ENCODE measurements around the gene SMG7. TPM values are rescaled to one million over a fixed set of nuclear protein-coding genes. Genes with fewer than 3 reads are reported as not detected.

The SMG7 gene
- total RNA-seq, 4 donors from 2014 or later: 27.7 to 34.7 (median 32.7) TPM

DNA sequence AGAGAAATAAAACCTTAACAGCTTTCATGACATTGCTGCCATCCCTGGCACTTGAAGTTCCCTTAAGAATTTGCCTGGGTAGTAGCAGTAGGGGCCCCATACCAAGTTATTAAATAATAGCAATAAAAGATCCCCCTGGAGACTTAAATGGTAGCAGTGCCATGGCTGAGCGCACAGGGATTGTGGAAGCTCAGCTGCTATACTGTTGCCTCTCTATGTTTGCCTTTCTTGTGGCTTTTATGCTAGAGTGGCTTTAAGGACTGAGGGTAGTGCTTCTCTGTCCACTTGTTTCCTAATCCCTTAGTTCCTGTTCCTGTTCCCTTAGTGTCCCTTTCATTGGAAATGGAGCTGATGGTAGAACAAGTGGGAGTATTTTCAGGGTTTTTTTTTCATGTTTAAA, 75.8 kb downstream of the SMG7 start:
- intact Hi-C loops (cut with DNase I): no loop called here

GRCh38 chr1:183550915-183551314, 78.6 kb downstream of the SMG7 start:
- no peaks in the 10 kb centered on the region for H3K27me3 ChIP-seq
- TF ChIP-seq, protein P1, sequence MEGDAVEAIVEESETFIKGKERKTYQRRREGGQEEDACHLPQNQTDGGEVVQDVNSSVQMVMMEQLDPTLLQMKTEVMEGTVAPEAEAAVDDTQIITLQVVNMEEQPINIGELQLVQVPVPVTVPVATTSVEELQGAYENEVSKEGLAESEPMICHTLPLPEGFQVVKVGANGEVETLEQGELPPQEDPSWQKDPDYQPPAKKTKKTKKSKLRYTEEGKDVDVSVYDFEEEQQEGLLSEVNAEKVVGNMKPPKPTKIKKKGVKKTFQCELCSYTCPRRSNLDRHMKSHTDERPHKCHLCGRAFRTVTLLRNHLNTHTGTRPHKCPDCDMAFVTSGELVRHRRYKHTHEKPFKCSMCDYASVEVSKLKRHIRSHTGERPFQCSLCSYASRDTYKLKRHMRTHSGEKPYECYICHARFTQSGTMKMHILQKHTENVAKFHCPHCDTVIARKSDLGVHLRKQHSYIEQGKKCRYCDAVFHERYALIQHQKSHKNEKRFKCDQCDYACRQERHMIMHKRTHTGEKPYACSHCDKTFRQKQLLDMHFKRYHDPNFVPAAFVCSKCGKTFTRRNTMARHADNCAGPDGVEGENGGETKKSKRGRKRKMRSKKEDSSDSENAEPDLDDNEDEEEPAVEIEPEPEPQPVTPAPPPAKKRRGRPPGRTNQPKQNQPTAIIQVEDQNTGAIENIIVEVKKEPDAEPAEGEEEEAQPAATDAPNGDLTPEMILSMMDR (IDR thresholded peaks at IDR 0.05): no peak
- TF ChIP-seq POLR2AphosphoS5 (IDR thresholded peaks at IDR 0.05) (no peak), EP300 (IDR thresholded peaks at IDR 0.05) (no peak), POLR2A (IDR thresholded peaks at IDR 0.05; ENCODE audit: low read depth) (no peak)
- intact Hi-C loops (cut with DNase I): no loop called here

More for the DNA sequence above, 75.8 kb downstream of the SMG7 start:
- WGBS: 90% methylated on average over 1 of the region's 1 CpG
- Histone ChIP-seq H3K9me3 (no peaks in the 10 kb centered on the region), H3K4me1 (peaks cover 0 to 6% (median 5%) of the 10 kb centered on the region in 4 donors), H3K4me3 (no peak overlapping the region), H3K36me3 (peaks cover 74 to 91% (median 85%) of the 10 kb centered on the region in 4 donors), H3K27ac (replicated peaks in 1 of 4) (no peak overlapping the region), H3K27me3 (no peaks in the 10 kb centered on the region)
- TF ChIP-seq POLR2A (IDR thresholded peaks at IDR 0.05; ENCODE audit: low read depth): no peak
- TF ChIP-seq, protein P1 (IDR thresholded peaks at IDR 0.05): no peak
- TF ChIP-seq EP300 (IDR thresholded peaks at IDR 0.05): no peak
- no peak for TF ChIP-seq POLR2AphosphoS5 (IDR thresholded peaks at IDR 0.05)
- DNase-seq (ENCODE audit: extremely low spot score): no peak

DNA sequence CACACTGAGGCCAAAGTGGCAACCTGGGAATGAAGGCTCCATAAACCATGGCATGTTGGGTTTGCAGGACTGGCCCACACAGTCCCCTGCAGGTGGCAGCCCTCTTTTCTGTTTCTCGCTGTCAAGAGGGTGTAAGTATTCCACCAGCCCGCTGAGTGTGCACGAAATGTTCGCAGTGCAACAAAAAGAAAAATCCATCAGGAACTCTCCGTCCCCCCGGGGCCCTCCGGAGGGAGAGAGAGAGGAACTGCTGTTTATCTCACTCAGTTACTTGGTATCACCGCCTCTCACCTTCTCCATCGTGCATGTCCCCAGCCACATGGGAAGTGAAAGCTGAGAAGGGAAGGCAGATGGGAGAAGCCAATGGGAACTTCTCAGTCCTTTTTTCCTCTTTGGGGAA, 79.6 kb downstream of the SMG7 start:
- H3K9me3 ChIP-seq: no peaks in the 10 kb centered on the region
- intact Hi-C loops (cut with DNase I): no loop called here

More at GRCh38 chr1:183550915-183551314, 78.6 kb downstream of the SMG7 start:
- Histone ChIP-seq H3K27ac (replicated peaks in 1 of 4) (no peak overlapping the region), H3K36me3 (peaks cover 60 to 99% (median 75%) of the 10 kb centered on the region in 4 donors), H3K4me3 (no peak overlapping the region), H3K9me3 (no peaks in the 10 kb centered on the region), H3K4me1 (no peaks in the 10 kb centered on the region)
- no peak for DNase-seq (ENCODE audit: extremely low spot score)
- 58% methylated on average over 3 of the region's 3 CpGs for WGBS

DNA sequence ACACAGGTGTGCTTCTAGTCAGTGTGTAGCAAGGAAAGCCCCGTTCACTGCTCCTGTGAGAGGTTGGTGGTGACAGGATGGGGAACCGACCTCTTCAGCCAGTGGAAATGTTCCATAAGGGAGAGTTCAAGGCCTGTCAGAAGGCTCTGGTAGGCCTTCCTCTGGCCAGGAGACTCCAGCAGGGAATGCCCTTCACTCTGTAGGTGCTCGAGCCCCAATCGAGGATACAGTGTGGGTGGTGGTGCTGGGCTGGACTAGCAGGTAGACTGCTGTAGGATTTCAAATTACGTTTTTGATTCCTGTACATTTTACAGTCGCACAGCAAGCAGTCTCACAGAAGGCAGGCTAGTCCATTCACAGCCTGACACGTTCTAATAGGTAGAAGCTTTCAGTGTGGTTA, 80.1 kb downstream of the SMG7 start:
- peaks cover 45 to 91% (median 62%) of the 10 kb centered on the region in 4 donors for H3K36me3 ChIP-seq
- TF ChIP-seq, protein P1 (IDR thresholded peaks at IDR 0.05): no peak
- TF ChIP-seq EP300 (IDR thresholded peaks at IDR 0.05): no peak

More for the DNA sequence above, 79.6 kb downstream of the SMG7 start:
- 70% methylated on average over 9 of the region's 9 CpGs for WGBS
- Histone ChIP-seq H3K4me3 (no peak overlapping the region), H3K27me3 (no peaks in the 10 kb centered on the region), H3K27ac (replicated peaks in 1 of 4) (no peak overlapping the region), H3K4me1 (no peaks in the 10 kb centered on the region), H3K36me3 (peaks cover 50 to 91% (median 66%) of the 10 kb centered on the region in 4 donors)
- TF ChIP-seq EP300 (IDR thresholded peaks at IDR 0.05): no peak
- TF ChIP-seq, protein P1 (IDR thresholded peaks at IDR 0.05): no peak
- no peak for TF ChIP-seq POLR2AphosphoS5 (IDR thresholded peaks at IDR 0.05)
- no peak for TF ChIP-seq POLR2A (IDR thresholded peaks at IDR 0.05; ENCODE audit: low read depth)
- DNase-seq (ENCODE audit: extremely low spot score): no peak

GRCh38 chr1:183552891-183553290, 80.6 kb downstream of the SMG7 start:
- H3K4me3 ChIP-seq: no peak overlapping the region
- peaks cover 40 to 88% (median 62%) of the 10 kb centered on the region in 4 donors for H3K36me3 ChIP-seq
- H3K4me1 ChIP-seq: no peaks in the 10 kb centered on the region
- H3K27ac ChIP-seq (replicated peaks in 1 of 4): no peak overlapping the region
- no peaks in the 10 kb centered on the region for H3K9me3 ChIP-seq
- WGBS: 82% methylated on average over 6 of the region's 6 CpGs
- intact Hi-C loops (cut with DNase I): no loop called here
- TF ChIP-seq POLR2A (IDR thresholded peaks at IDR 0.05; ENCODE audit: low read depth) (no peak), POLR2AphosphoS5 (IDR thresholded peaks at IDR 0.05) (no peak), EP300 (IDR thresholded peaks at IDR 0.05) (no peak)
- TF ChIP-seq, protein P1 (IDR thresholded peaks at IDR 0.05): no peak
- no peak for DNase-seq (ENCODE audit: extremely low spot score)
- no peaks in the 10 kb centered on the region for H3K27me3 ChIP-seq

More for the DNA sequence above, 80.1 kb downstream of the SMG7 start:
- 83% methylated on average over 7 of the region's 7 CpGs for WGBS
- H3K27ac ChIP-seq (replicated peaks in 1 of 4): no peak overlapping the region
- no peak overlapping the region for H3K4me3 ChIP-seq
- H3K4me1 ChIP-seq: no peaks in the 10 kb centered on the region
- no peak for DNase-seq (ENCODE audit: extremely low spot score)
- no peaks in the 10 kb centered on the region for H3K27me3 ChIP-seq
- H3K9me3 ChIP-seq: no peaks in the 10 kb centered on the region
- intact Hi-C loops (cut with DNase I): no loop called here

All from esophagus muscularis mucosa (tissue), 4 donors.